ENCODE data around the gene ZNF324B. TPM values are rescaled to one million over a fixed set of nuclear protein-coding genes. Genes with fewer than 3 reads are reported as not detected.

ZNF324B gene
- total and polyA plus RNA-seq, 2 donors (not counting 3 experiments of a cell fraction or from before 2014, with no cell fraction given) = 3.4 to 6.9 TPM

DNA sequence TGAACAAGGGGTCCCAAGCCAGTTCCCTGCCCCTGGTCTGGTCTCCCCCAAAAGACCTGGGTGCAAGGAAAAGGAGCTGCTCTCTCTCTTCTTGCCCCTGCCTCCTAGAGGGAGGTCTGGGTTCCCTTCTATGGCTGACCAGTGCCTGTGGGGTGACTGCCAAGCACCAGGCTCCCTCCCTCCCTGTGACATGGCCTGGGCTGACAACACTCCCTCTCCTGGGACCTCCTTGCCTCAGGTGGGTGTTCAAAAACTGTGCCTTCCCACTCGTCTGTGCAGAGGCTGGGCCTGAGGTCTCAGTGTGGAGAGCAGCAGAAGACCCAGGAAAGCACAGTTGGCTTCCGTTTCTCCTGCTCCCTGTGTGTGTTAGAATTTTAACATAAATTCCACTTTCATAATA, 29.4 kb downstream of the ZNF324B start:
- H3K9me3 ChIP-seq (replicated peaks; ENCODE audit: control insufficient read depth, insufficient read depth, low read length) = no peaks in the 10 kb centered on the region
- peaks cover 3% of the 10 kb centered on the region for H3K4me1 ChIP-seq (ENCODE audit: control insufficient read depth, extremely low read depth, insufficient read depth, low read length)
- FAIRE-seq (no peak), DNase-seq (ENCODE audit: low read depth, low spot score) (no peak)
- no peaks in the 10 kb centered on the region for H3K79me2 ChIP-seq (ENCODE audit: control insufficient read depth, insufficient read depth, low read length)
- no peaks in the 10 kb centered on the region for H3K27me3 ChIP-seq (ENCODE audit: control insufficient read depth in 2 of 2, insufficient read depth in 2 of 2, low read length in 2 of 2)
- no peak for TF ChIP-seq MYC (IDR thresholded peaks at IDR 0.05; ENCODE audit: low read depth, low read length)
- TF ChIP-seq, protein P1, sequence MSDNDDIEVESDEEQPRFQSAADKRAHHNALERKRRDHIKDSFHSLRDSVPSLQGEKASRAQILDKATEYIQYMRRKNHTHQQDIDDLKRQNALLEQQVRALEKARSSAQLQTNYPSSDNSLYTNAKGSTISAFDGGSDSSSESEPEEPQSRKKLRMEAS (IDR thresholded peaks at IDR 0.05; ENCODE audit: insufficient read depth, insufficient read length) = no peak
- TF ChIP-seq EZH2 (IDR thresholded peaks at IDR 0.05; ENCODE audit: borderline replicate concordance, low read depth, low read length, severe bottlenecking) = no peak
- no peak for TF ChIP-seq POLR2AphosphoS5 (IDR thresholded peaks at IDR 0.05; ENCODE audit: insufficient read depth, low read depth, low read length)
- no peak for TF ChIP-seq POLR2A (IDR thresholded peaks at IDR 0.05; ENCODE audit: low read depth, low read length)
- TF ChIP-seq FOS (IDR thresholded peaks at IDR 0.05; ENCODE audit: borderline replicate concordance, insufficient read depth, low read length) = no peak
- TF ChIP-seq GATA2 (IDR thresholded peaks at IDR 0.05; ENCODE audit: insufficient read depth, insufficient read length, low read depth, low read length) = no peak
- TF ChIP-seq JUN (IDR thresholded peaks at IDR 0.05; ENCODE audit: borderline replicate concordance, insufficient read depth, insufficient read length, low read depth) = no peak
- TF ChIP-seq, protein P2, sequence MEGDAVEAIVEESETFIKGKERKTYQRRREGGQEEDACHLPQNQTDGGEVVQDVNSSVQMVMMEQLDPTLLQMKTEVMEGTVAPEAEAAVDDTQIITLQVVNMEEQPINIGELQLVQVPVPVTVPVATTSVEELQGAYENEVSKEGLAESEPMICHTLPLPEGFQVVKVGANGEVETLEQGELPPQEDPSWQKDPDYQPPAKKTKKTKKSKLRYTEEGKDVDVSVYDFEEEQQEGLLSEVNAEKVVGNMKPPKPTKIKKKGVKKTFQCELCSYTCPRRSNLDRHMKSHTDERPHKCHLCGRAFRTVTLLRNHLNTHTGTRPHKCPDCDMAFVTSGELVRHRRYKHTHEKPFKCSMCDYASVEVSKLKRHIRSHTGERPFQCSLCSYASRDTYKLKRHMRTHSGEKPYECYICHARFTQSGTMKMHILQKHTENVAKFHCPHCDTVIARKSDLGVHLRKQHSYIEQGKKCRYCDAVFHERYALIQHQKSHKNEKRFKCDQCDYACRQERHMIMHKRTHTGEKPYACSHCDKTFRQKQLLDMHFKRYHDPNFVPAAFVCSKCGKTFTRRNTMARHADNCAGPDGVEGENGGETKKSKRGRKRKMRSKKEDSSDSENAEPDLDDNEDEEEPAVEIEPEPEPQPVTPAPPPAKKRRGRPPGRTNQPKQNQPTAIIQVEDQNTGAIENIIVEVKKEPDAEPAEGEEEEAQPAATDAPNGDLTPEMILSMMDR (IDR thresholded peaks at IDR 0.05; ENCODE audit: extremely low read depth in 1 of 2, insufficient read depth in 1 of 2, low read depth in 1 of 2, low read length in 2 of 2) = no peak
- no peak overlapping the region for H3K27ac ChIP-seq (ENCODE audit: insufficient read depth, low read depth, low read length)
- intact Hi-C loops (cut with micrococcal nuclease) = no loop called here
- H3K4me3 ChIP-seq (replicated peaks in 1 of 3; ENCODE audit: insufficient read depth in 1 of 3, low read depth in 1 of 3, low read length in 3 of 3) = no peak overlapping the region
- dilution Hi-C loops (cut with MboI; ENCODE audit: extremely low pct_ligation_motif_present, low sequenced_read_pairs) = no loop called here
- no peaks in the 10 kb centered on the region for H3K9me1 ChIP-seq (replicated peaks; ENCODE audit: control insufficient read depth, extremely low read depth, insufficient read depth, low read length)
- no TSS peak for BruUV-seq (replicated peaks)
- POLR2A ChIA-PET = no interaction called here
- H4K20me1 ChIP-seq (replicated peaks; ENCODE audit: control insufficient read depth, extremely low read depth, insufficient read depth, low read length) = no peaks in the 10 kb centered on the region
- H3K9ac ChIP-seq (replicated peaks; ENCODE audit: extremely low read depth, insufficient read depth, low read length) = no peak overlapping the region
- no peaks in the 10 kb centered on the region for H3K36me3 ChIP-seq (ENCODE audit: control insufficient read depth in 2 of 2, extremely low read depth in 1 of 2, insufficient read depth in 2 of 2, low read length in 2 of 2)
- no peak overlapping the region for H2AFZ ChIP-seq (ENCODE audit: low read depth, low read length)
- CTCF ChIA-PET = no interaction called here
- H3K4me2 ChIP-seq (ENCODE audit: insufficient read depth, low read length) = no peak overlapping the region
